ENCODE results near the gene PLA2G5.

The PLA2G5 gene

GRCh38 chr1:20074725-20075171, 4.8 kb downstream of the PLA2G5 start:
- intact Hi-C loops (cut with micrococcal nuclease), result no loop called here
- Mint-ChIP-seq H3K9me3 (no peaks in the 10 kb centered on the region), H3K27ac (no peak overlapping the region), H3K36me3 (ENCODE audit: low read depth) (no peaks in the 10 kb centered on the region), H3K4me3 (no peak overlapping the region), H3K4me1 (ENCODE audit: low read depth) (peaks cover 7% of the 10 kb centered on the region), H3K27me3 (peaks cover 53% of the 10 kb centered on the region)

GRCh38 chr1:20075345-20075744, 5.4 kb downstream of the PLA2G5 start:
- H3K36me3 Mint-ChIP-seq (ENCODE audit: low read depth), result no peaks in the 10 kb centered on the region
- intact Hi-C loops (cut with micrococcal nuclease), result no loop called here
- no peaks in the 10 kb centered on the region for H3K9me3 Mint-ChIP-seq
- H3K4me1 Mint-ChIP-seq (ENCODE audit: low read depth), result peaks cover 13% of the 10 kb centered on the region
- H3K4me3 Mint-ChIP-seq, result no peak overlapping the region
- H3K27ac Mint-ChIP-seq, result no peak overlapping the region
- H3K27me3 Mint-ChIP-seq, result peaks cover 58% of the 10 kb centered on the region

GRCh38 chr1:20076223-20076622, 6.2 kb downstream of the PLA2G5 start:
- intact Hi-C loops (cut with micrococcal nuclease), result no loop called here
- H3K9me3 Mint-ChIP-seq, result no peaks in the 10 kb centered on the region
- peaks cover 65% of the 10 kb centered on the region for H3K27me3 Mint-ChIP-seq
- H3K4me3 Mint-ChIP-seq, result no peak overlapping the region
- peaks cover 22% of the 10 kb centered on the region for H3K4me1 Mint-ChIP-seq (ENCODE audit: low read depth)
- H3K36me3 Mint-ChIP-seq (ENCODE audit: low read depth), result no peaks in the 10 kb centered on the region
- H3K27ac Mint-ChIP-seq, result no peak overlapping the region

GRCh38 chr1:20076710-20077461, 6.9 kb downstream of the PLA2G5 start:
- Mint-ChIP-seq H3K9me3 (no peaks in the 10 kb centered on the region), H3K27me3 (peaks cover 68% of the 10 kb centered on the region), H3K27ac (no peak overlapping the region), H3K36me3 (ENCODE audit: low read depth) (no peaks in the 10 kb centered on the region), H3K4me1 (ENCODE audit: low read depth) (peaks cover 29% of the 10 kb centered on the region), H3K4me3 (no peak overlapping the region)
- intact Hi-C loops (cut with micrococcal nuclease), result no loop called here

- Mint-ChIP-seq H3K27ac (no peak overlapping the region), H3K9me3 (no peaks in the 10 kb centered on the region), H3K36me3 (ENCODE audit: low read depth) (no peaks in the 10 kb centered on the region), H3K4me1 (ENCODE audit: low read depth) (peaks cover 27% of the 10 kb centered on the region), H3K4me3 (no peak overlapping the region), H3K27me3 (peaks cover 72% of the 10 kb centered on the region)
- intact Hi-C loops (cut with micrococcal nuclease), result no loop called here
These were observed 8.2 kb downstream of the PLA2G5 start for GRCh38 chr1:20078171-20078651.

- Mint-ChIP-seq H3K9me3 (no peaks in the 10 kb centered on the region), H3K4me1 (ENCODE audit: low read depth) (peaks cover 27% of the 10 kb centered on the region), H3K27me3 (peaks cover 76% of the 10 kb centered on the region), H3K27ac (no peak overlapping the region), H3K36me3 (ENCODE audit: low read depth) (no peaks in the 10 kb centered on the region), H3K4me3 (no peak overlapping the region)
- intact Hi-C loops (cut with micrococcal nuclease), result no loop called here
These were observed 8.7 kb downstream of the PLA2G5 start for GRCh38 chr1:20078711-20079110.

GRCh38 chr1:20079661-20080305, 9.8 kb downstream of the PLA2G5 start:
- Mint-ChIP-seq H3K36me3 (ENCODE audit: low read depth) (no peaks in the 10 kb centered on the region), H3K27ac (no peak overlapping the region), H3K9me3 (no peaks in the 10 kb centered on the region), H3K27me3 (peaks cover 77% of the 10 kb centered on the region), H3K4me3 (no peak overlapping the region), H3K4me1 (ENCODE audit: low read depth) (peaks cover 27% of the 10 kb centered on the region)
- intact Hi-C loops (cut with micrococcal nuclease), result no loop called here

GRCh38 chr1:20080441-20081352, 10.7 kb downstream of the PLA2G5 start:
- Mint-ChIP-seq H3K9me3 (no peaks in the 10 kb centered on the region), H3K27ac (no peak overlapping the region), H3K27me3 (peaks cover 72% of the 10 kb centered on the region), H3K36me3 (ENCODE audit: low read depth) (no peaks in the 10 kb centered on the region), H3K4me1 (ENCODE audit: low read depth) (peaks cover 27% of the 10 kb centered on the region), H3K4me3 (no peak overlapping the region)
- intact Hi-C loops (cut with micrococcal nuclease), result no loop called here

GRCh38 chr1:20081353-20081810, 11.4 kb downstream of the PLA2G5 start:
- Mint-ChIP-seq H3K4me3 (no peak overlapping the region), H3K36me3 (ENCODE audit: low read depth) (no peaks in the 10 kb centered on the region), H3K4me1 (ENCODE audit: low read depth) (peaks cover 27% of the 10 kb centered on the region), H3K9me3 (no peaks in the 10 kb centered on the region), H3K27me3 (peaks cover 72% of the 10 kb centered on the region), H3K27ac (no peak overlapping the region)
- intact Hi-C loops (cut with micrococcal nuclease), result no loop called here

GRCh38 chr1:20082772-20083171, 12.8 kb downstream of the PLA2G5 start:
- no peaks in the 10 kb centered on the region for H3K36me3 Mint-ChIP-seq (ENCODE audit: low read depth)
- H3K4me3 Mint-ChIP-seq, result no peak overlapping the region
- H3K4me1 Mint-ChIP-seq (ENCODE audit: low read depth), result peaks cover 27% of the 10 kb centered on the region
- H3K27me3 Mint-ChIP-seq, result peaks cover 70% of the 10 kb centered on the region
- no peaks in the 10 kb centered on the region for H3K9me3 Mint-ChIP-seq
- no peak overlapping the region for H3K27ac Mint-ChIP-seq
- intact Hi-C loops (cut with micrococcal nuclease), result no loop called here

GRCh38 chr1:20083178-20083944, 13.4 kb downstream of the PLA2G5 start:
- peaks cover 64% of the 10 kb centered on the region for H3K27me3 Mint-ChIP-seq
- H3K4me3 Mint-ChIP-seq, result no peak overlapping the region
- no peaks in the 10 kb centered on the region for H3K36me3 Mint-ChIP-seq (ENCODE audit: low read depth)
- intact Hi-C loops (cut with micrococcal nuclease), result no loop called here
- H3K4me1 Mint-ChIP-seq (ENCODE audit: low read depth), result peaks cover 27% of the 10 kb centered on the region
- no peaks in the 10 kb centered on the region for H3K9me3 Mint-ChIP-seq
- no peak overlapping the region for H3K27ac Mint-ChIP-seq

GRCh38 chr1:20086800-20087199, 16.8 kb downstream of the PLA2G5 start:
- Mint-ChIP-seq H3K27ac (no peak overlapping the region), H3K9me3 (no peaks in the 10 kb centered on the region), H3K4me1 (ENCODE audit: low read depth) (peaks cover 4% of the 10 kb centered on the region), H3K4me3 (no peak overlapping the region), H3K27me3 (peaks cover 52% of the 10 kb centered on the region), H3K36me3 (ENCODE audit: low read depth) (no peaks in the 10 kb centered on the region)
- intact Hi-C loops (cut with micrococcal nuclease), result no loop called here

GRCh38 chr1:20087668-20088067, 17.7 kb downstream of the PLA2G5 start:
- H3K9me3 Mint-ChIP-seq, result no peaks in the 10 kb centered on the region
- intact Hi-C loops (cut with micrococcal nuclease), result no loop called here
- H3K4me1 Mint-ChIP-seq (ENCODE audit: low read depth), result no peaks in the 10 kb centered on the region
- peaks cover 53% of the 10 kb centered on the region for H3K27me3 Mint-ChIP-seq
- no peak overlapping the region for H3K4me3 Mint-ChIP-seq
- H3K27ac Mint-ChIP-seq, result no peak overlapping the region
- H3K36me3 Mint-ChIP-seq (ENCODE audit: low read depth), result no peaks in the 10 kb centered on the region

Measured in dendritic cell treated with granulocyte-macrophage colony-stimulating factor and Interleukin-4, amounts not matched to agents 40 ng/mL and 50 ng/mL, for 4 days (primary cell).